OCI-LY1 (cell line): ENCODE measurements around the gene PCDHB13.
"Not testable (repeated sequence)": the region's sequence is repeated elsewhere in the genome, so short reads cannot be mapped to it uniquely, and the experiment has no call there.

Source experiments
- EZH2 ChIP-seq: fragments of 200-600 bp; sonication (generic), shearing (Covaris generic); IDR thresholded peaks from 2 replicates; pipeline ENCODE4 v1.8.0; 2017; ENCODE audit warnings: borderline replicate concordance, mixed run types, mild to moderate bottlenecking, antibody characterized with exemption, low read length, moderate library complexity, mixed read lengths
- TF ChIP-seq, protein P1 (sequence below): fragments of 200-600 bp; sonication (generic), shearing (Covaris generic); IDR thresholded peaks from 2 replicates; pipeline ENCODE4 v1.5.1; 2017; ENCODE audit warnings: mild to moderate bottlenecking, antibody characterized with exemption, low read length, moderate library complexity, mixed read lengths

DNA sequence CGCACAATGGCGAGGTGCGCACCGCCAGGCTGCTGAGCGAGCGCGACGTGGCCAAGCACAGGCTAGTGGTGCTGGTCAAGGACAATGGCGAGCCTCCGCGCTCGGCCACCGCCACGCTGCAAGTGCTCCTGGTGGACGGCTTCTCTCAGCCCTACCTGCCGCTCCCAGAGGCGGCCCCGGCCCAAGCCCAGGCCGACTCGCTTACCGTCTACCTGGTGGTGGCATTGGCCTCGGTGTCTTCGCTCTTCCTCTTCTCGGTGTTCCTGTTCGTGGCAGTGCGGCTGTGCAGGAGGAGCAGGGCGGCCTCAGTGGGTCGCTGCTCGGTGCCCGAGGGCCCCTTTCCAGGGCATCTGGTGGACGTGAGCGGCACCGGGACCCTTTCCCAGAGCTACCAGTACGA is 33.7 kb downstream of the PCDHB13 start:
- not testable (repeated sequence) for TF ChIP-seq EZH2
- TF ChIP-seq, protein P1, sequence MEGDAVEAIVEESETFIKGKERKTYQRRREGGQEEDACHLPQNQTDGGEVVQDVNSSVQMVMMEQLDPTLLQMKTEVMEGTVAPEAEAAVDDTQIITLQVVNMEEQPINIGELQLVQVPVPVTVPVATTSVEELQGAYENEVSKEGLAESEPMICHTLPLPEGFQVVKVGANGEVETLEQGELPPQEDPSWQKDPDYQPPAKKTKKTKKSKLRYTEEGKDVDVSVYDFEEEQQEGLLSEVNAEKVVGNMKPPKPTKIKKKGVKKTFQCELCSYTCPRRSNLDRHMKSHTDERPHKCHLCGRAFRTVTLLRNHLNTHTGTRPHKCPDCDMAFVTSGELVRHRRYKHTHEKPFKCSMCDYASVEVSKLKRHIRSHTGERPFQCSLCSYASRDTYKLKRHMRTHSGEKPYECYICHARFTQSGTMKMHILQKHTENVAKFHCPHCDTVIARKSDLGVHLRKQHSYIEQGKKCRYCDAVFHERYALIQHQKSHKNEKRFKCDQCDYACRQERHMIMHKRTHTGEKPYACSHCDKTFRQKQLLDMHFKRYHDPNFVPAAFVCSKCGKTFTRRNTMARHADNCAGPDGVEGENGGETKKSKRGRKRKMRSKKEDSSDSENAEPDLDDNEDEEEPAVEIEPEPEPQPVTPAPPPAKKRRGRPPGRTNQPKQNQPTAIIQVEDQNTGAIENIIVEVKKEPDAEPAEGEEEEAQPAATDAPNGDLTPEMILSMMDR: not testable (repeated sequence)
